GM18867 (cell line): Measurements from ENCODE around the gene FCN3.
"Not testable (repeated sequence)": the region's sequence is repeated elsewhere in the genome, so short reads cannot be mapped to it uniquely, and the experiment has no call there.

Experiments
- ATAC-seq: cut with Tn5 transposase; IDR thresholded peaks from one replicate; pipeline ENCODE4 v1.9.1; 2021; ENCODE audit warnings: mild to moderate bottlenecking, moderate library complexity; ENCODE audit not compliant: unreplicated experiment

FCN3 gene

GRCh38 chr1:27374362-27375086 lies at the start of gene FCN3:
TSS of gene FCN3 (minus strand) at chr1:27374824. CDS start at chr1:27374818, 6 bp downstream.
- no peak for ATAC-seq

- ATAC-seq, result no peak
Measured at GRCh38 chr1:27423709-27424108, 49.1 kb upstream of the FCN3 start.

DNA sequence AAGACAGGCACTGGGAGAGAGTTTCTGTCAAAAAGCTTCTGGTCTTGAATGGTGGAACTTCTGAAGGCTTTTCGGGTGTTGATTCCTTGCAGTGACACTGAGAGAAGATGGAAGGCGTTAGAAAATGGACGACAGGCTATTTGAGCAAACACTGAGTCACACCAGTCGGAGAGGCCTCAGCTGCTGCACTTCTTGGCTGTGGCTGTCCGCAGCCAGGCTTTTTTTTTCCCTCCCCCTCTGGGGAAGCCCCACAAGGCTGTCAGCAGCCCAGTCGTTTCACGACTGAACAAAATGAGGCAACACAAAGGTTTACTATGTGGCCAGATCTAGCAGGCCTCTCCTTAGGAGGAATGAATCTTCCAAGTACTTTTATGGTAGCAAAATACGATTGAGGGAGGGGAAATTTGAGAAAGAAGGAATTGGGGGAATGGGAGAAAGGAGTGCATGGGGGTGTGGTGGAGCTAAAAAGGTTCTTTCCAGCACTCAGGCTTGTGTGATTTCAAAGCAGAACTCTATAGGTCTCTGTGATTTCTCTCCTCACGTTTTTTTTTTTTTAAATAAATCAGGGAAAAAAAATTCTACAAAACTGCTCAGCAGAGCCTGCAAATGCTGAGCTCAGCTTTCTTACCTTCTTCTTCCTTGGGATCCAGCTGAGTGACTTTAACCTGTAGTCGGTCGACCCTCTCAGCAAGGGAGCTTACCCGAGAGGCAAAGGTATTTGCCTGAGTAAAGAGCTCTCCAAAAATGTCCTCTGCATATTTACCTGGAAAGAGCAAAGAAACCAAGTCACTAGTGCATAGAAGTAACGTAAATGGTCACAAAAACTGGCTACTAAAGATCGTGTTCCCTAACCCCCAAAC lies 43.9 kb upstream of the FCN3 start:
- ATAC-seq, result peak; percentile 69

GRCh38 chr1:27417713-27418112 lies 43.1 kb upstream of the FCN3 start:
- ATAC-seq, result no peak

DNA sequence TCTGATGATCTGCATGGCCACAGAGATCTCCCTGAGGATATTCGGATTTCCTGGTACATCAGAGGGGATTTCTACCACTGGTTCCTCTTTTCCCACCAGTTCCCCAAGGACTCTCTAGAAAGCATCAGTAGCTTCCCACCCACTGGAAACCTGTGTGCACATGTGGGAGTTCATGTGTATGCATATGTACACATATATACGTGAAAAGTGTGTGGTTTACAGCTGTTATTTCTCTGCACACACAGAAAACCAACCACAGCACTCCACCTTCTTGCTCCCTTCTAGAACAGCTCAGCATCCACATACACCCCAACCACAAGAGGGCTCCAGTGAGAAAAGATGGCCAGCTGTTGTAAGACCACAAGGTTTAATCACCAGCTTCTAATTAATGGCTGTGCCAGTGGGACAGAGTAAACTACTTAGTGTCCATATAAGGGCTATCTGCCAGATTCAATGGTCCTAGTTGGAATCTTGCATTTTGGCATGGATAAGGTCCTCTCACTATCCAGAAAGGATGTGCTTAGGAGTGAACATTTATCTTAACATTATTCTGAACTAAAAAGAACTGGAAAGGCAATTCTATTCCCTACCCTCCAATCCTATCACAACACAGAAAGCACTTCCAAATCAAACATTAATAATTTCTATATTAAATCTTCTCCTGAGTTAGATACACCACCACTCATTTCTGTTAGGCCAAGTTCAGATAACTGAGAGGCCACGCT lies 41.9 kb upstream of the FCN3 start:
- peak; percentile 42 for ATAC-seq

- ATAC-seq, result no peak
Measured at GRCh38 chr1:27414091-27414490, 39.5 kb upstream of the FCN3 start.

- ATAC-seq, result no peak
Measured at GRCh38 chr1:27413004-27413403, 38.4 kb upstream of the FCN3 start.

GRCh38 chr1:27412502-27412901 lies 37.9 kb upstream of the FCN3 start:
- ATAC-seq, result no peak

GRCh38 chr1:27410709-27411108 lies 36.1 kb upstream of the FCN3 start:
- no peak for ATAC-seq

- no peak for ATAC-seq
Measured at GRCh38 chr1:27409669-27410068, 35.0 kb upstream of the FCN3 start.

GRCh38 chr1:27408151-27408550 lies 33.5 kb upstream of the FCN3 start:
- ATAC-seq, result no peak

GRCh38 chr1:27406791-27407190 lies 32.2 kb upstream of the FCN3 start:
- not testable (repeated sequence) for ATAC-seq

GRCh38 chr1:27406362-27406680 lies 31.7 kb upstream of the FCN3 start:
- ATAC-seq, result no peak

- not testable (repeated sequence) for ATAC-seq
Measured at GRCh38 chr1:27405598-27406361, 31.2 kb upstream of the FCN3 start.

DNA sequence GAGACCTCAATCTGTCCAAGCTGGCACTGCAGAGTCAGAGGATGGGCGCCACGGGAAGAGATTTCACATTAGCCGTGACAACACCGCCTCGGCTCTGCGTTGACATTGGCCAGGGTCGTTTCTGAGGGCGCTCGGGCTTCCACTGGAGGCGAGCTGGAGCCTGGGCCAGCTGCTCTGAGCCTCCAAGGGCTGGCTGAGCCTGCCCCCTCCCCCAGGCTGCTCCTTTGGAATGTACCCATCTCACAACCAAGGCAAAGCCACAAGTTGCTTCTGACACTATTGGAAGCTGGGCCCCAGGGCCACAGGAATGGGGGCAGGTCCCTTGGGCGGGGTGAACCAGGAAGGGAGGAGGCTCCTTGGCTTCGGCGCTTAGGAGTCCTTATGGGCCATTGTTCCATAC lies 30.4 kb upstream of the FCN3 start:
- ATAC-seq, result no peak

- ATAC-seq, result no peak
Measured at GRCh38 chr1:27403931-27404330, 29.3 kb upstream of the FCN3 start.

- no peak for ATAC-seq
Measured at GRCh38 chr1:27403065-27403726, 28.6 kb upstream of the FCN3 start.

- ATAC-seq, result no peak
Measured at GRCh38 chr1:27402349-27402754, 27.7 kb upstream of the FCN3 start.

GRCh38 chr1:27400963-27401341 lies 26.3 kb upstream of the FCN3 start:
- ATAC-seq, result no peak
